ENCODE data around the gene TICAM1.

DNA sequence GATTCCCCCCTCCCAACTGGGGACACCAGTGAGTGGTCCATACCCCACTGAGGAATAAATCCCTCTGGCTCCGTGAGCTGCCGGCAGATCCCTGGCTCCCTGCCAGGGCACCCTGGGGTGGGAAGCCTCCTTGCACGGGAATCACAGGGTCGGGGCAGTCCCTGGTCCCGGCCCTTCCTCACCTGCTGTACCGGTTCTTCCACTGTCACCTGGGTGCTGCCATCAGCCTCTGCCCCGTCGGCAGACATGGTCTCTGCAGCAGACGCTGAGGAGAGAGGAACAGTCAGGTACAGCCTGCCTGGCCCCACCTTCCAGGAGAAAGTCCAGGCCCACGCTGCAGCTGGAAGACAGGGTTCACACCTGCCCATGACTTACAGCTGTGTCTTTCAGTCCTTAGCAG, 29.6 kb upstream of the TICAM1 start:
- no peak for TF ChIP-seq POLR2A (IDR thresholded peaks at IDR 0.05)
- TF ChIP-seq, protein P1, sequence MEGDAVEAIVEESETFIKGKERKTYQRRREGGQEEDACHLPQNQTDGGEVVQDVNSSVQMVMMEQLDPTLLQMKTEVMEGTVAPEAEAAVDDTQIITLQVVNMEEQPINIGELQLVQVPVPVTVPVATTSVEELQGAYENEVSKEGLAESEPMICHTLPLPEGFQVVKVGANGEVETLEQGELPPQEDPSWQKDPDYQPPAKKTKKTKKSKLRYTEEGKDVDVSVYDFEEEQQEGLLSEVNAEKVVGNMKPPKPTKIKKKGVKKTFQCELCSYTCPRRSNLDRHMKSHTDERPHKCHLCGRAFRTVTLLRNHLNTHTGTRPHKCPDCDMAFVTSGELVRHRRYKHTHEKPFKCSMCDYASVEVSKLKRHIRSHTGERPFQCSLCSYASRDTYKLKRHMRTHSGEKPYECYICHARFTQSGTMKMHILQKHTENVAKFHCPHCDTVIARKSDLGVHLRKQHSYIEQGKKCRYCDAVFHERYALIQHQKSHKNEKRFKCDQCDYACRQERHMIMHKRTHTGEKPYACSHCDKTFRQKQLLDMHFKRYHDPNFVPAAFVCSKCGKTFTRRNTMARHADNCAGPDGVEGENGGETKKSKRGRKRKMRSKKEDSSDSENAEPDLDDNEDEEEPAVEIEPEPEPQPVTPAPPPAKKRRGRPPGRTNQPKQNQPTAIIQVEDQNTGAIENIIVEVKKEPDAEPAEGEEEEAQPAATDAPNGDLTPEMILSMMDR (IDR thresholded peaks at IDR 0.05) = no peak
- TF ChIP-seq POLR2AphosphoS5 (IDR thresholded peaks at IDR 0.05) = no peak
- TF ChIP-seq EP300 (IDR thresholded peaks at IDR 0.05) = no peak

All from sigmoid colon (tissue), 4 donors.